AG09309 (cell line): Measurements from ENCODE around the gene MTF2.

ENCODE experiments used
- DNase-seq: peaks from one replicate; pipeline ENCODE4 v3.0.0-alpha.2; 2010; ENCODE audit warnings: low read depth
- H3K4me3 ChIP-seq: 2 replicates; pipeline ENCODE4 v1.5.1; 2011; ENCODE audit warnings: mild to moderate bottlenecking, low read depth, low read length, moderate library complexity; ENCODE audit not compliant: control insufficient read depth
- CTCF ChIP-seq: IDR thresholded peaks from 2 replicates; pipeline ENCODE4 v1.5.1; 2011; ENCODE audit warnings: mild to moderate bottlenecking, low read depth, low read length, inconsistent platforms; ENCODE audit not compliant: insufficient read depth, control insufficient read depth; ENCODE audit errors: missing control alignments

Gene MTF2

GRCh38 chr1:93111065-93111464 is 32.0 kb downstream of the MTF2 start:
- TF ChIP-seq CTCF = no peak
- H3K4me3 ChIP-seq = no peak overlapping the region
- DNase-seq = no peak

- DNase-seq = no peak
- no peak for TF ChIP-seq CTCF
- H3K4me3 ChIP-seq = no peak overlapping the region
Observed at GRCh38 chr1:93111561-93111960, 32.5 kb downstream of the MTF2 start.

- no peak for DNase-seq
- no peak overlapping the region for H3K4me3 ChIP-seq
- no peak for TF ChIP-seq CTCF
Observed at GRCh38 chr1:93113127-93113526, 34.0 kb downstream of the MTF2 start.

- H3K4me3 ChIP-seq = no peak overlapping the region
- peak; percentile 25 for DNase-seq
- TF ChIP-seq CTCF = no peak
Observed at GRCh38 chr1:93114391-93114790, 35.3 kb downstream of the MTF2 start.

- no peak overlapping the region for H3K4me3 ChIP-seq
- no peak for DNase-seq
- TF ChIP-seq CTCF = no peak
Observed at GRCh38 chr1:93120614-93121013, 41.5 kb downstream of the MTF2 start.

- no peak for DNase-seq
- H3K4me3 ChIP-seq = no peak overlapping the region
- TF ChIP-seq CTCF = no peak
Observed at GRCh38 chr1:93123201-93123783, 44.2 kb downstream of the MTF2 start.
